H1 (cell line): ENCODE results near the gene PTMA. TPM values are rescaled to one million over a fixed set of nuclear protein-coding genes. Genes with fewer than 3 reads are reported as not detected.

Experiments
- CTCF ChIA-PET: fragments of 300-600 bp; sonication (Branson Sonifier 250); formaldehyde crosslinking; loops from one replicate; lab custom pipeline; 2021; ENCODE audit not compliant: partially characterized antibody; lab: Charles Lee
- POLR2A ChIA-PET: fragments of 300-600 bp; sonication (Branson Sonifier 250); formaldehyde crosslinking; loops from one replicate; lab custom pipeline; 2021; ENCODE audit warnings: inconsistent platforms; ENCODE audit not compliant: partially characterized antibody; lab: Charles Lee
- DNase-seq, 2 experiments: peaks; one replicate each; pipeline versions ENCODE4 v3.0.0 to v3.0.0-alpha.2; 2010 to 2022; ENCODE audit warnings: low spot score in 2 of 2, low read depth in 1 of 2, mixed read lengths in 1 of 2
- FAIRE-seq: peaks from 2 replicates; lab custom pipeline; 2011; peaks lifted over from hg19 to GRCh38; lab: Jason Lieb, UNC
- H2AFZ ChIP-seq: 2 replicates; pipeline ENCODE4 v1.8.1; 2012; ENCODE audit warnings: low read length, inconsistent platforms
- H2AK5ac ChIP-seq: 2 replicates; pipeline ENCODE4 v1.6.1; 2013; ENCODE audit warnings: low read depth, low read length
- H2BK120ac ChIP-seq: replicated peaks from 2 replicates; pipeline ENCODE3; 2013; ENCODE audit warnings: low read depth, low read length, inconsistent platforms
- H2BK12ac ChIP-seq: 2 replicates; pipeline ENCODE4 v1.6.1; 2013; ENCODE audit warnings: low read depth, low read length
- H2BK15ac ChIP-seq: 2 replicates; pipeline ENCODE4 v1.6.1; 2013; ENCODE audit warnings: low read length
- H2BK20ac ChIP-seq: 2 replicates; pipeline ENCODE4 v1.6.1; 2013; ENCODE audit warnings: low read length
- H2BK5ac ChIP-seq: 2 replicates; pipeline ENCODE4 v1.6.1; 2013; ENCODE audit warnings: low read depth, low read length
- H3K14ac ChIP-seq: 2 replicates; pipeline ENCODE4 v1.6.1; 2013; ENCODE audit warnings: inconsistent platforms; ENCODE audit not compliant: insufficient read length
- H3K18ac ChIP-seq: 2 replicates; pipeline ENCODE4 v1.6.1; 2013; ENCODE audit warnings: low read length; ENCODE audit errors: extremely low read depth
- H3K23ac ChIP-seq: 2 replicates; pipeline ENCODE4 v1.6.1; 2013; ENCODE audit warnings: inconsistent platforms; ENCODE audit not compliant: insufficient read length
- H3K23me2 ChIP-seq: 2 replicates; pipeline ENCODE4 v1.6.1; 2013; ENCODE audit warnings: low read depth, low read length
- H3K27ac ChIP-seq: 2 replicates; pipeline ENCODE4 v1.6.1; 2011; ENCODE audit warnings: low read depth, low read length, inconsistent platforms
- H3K27me3 ChIP-seq, 4 experiments: replicated peaks in 1 of 4; 1 replicate in 1 of 4; 2 replicates in 3 of 4; pipeline versions ENCODE4 v1.6.1 to v1.8.1; 2011 to 2013; ENCODE audit warnings: low read length in 3 of 4, mild to moderate bottlenecking in 3 of 4, inconsistent platforms in 2 of 4, mixed read lengths in 2 of 4, moderate library complexity in 1 of 4; ENCODE audit not compliant: control insufficient read depth in 3 of 4, insufficient read depth in 3 of 4; ENCODE audit errors: extremely low read depth in 1 of 4
- H3K36me3 ChIP-seq, 4 experiments: 2 replicates each; pipeline versions ENCODE4 v1.6.1 to v1.8.1; 2011 to 2013; ENCODE audit warnings: mild to moderate bottlenecking in 4 of 4, low read length in 3 of 4, moderate library complexity in 2 of 4, control low read depth in 1 of 4, inconsistent platforms in 1 of 4; ENCODE audit not compliant: insufficient read depth in 4 of 4, control insufficient read depth in 2 of 4
- H3K4ac ChIP-seq: replicated peaks from 2 replicates; pipeline ENCODE3; 2013; ENCODE audit warnings: low read length, low read depth, mixed read lengths, inconsistent platforms; ENCODE audit not compliant: insufficient read length
- H3K4me1 ChIP-seq, 4 experiments: replicated peaks in 1 of 4; 1 replicate in 1 of 4; 2 replicates in 3 of 4; pipeline versions ENCODE4 v1.6.1 to v1.8.1; 2011 to 2013; ENCODE audit warnings: low read length in 3 of 4, inconsistent platforms in 2 of 4, mixed read lengths in 1 of 4; ENCODE audit not compliant: insufficient read depth in 4 of 4, control insufficient read depth in 3 of 4
- H3K4me2 ChIP-seq, 2 experiments: 2 replicates each; pipeline versions ENCODE4 v1.6.1 to v1.8.1; 2011 to 2013; ENCODE audit warnings: low read depth in 2 of 2, low read length in 2 of 2, control low read depth in 1 of 2, inconsistent platforms in 1 of 2, mild to moderate bottlenecking in 1 of 2; ENCODE audit not compliant: insufficient read depth in 1 of 2
- H3K4me3 ChIP-seq, 4 experiments: fragments of 200-600, 300-600 bp in 1 of 4; sonication (generic), shearing (Covaris generic), sonication (Bioruptor Twin) in 1 of 4; 2 replicates each; pipeline versions ENCODE4 v1.5.1 to v1.8.1; 2011 to 2016; ENCODE audit warnings: low read length in 4 of 4, low read depth in 3 of 4, control low read depth in 2 of 4, inconsistent platforms in 2 of 4, mild to moderate bottlenecking in 2 of 4, mixed read lengths in 1 of 4, moderate library complexity in 1 of 4; ENCODE audit not compliant: insufficient read depth in 2 of 4; ENCODE audit errors: extremely low read depth in 1 of 4
- H3K56ac ChIP-seq: replicated peaks from 2 replicates; pipeline ENCODE3; 2013; ENCODE audit warnings: low read depth, mild to moderate bottlenecking, mixed read lengths, low read length, inconsistent platforms; ENCODE audit not compliant: insufficient read length
- H3K79me1 ChIP-seq: 2 replicates; pipeline ENCODE4 v1.6.1; 2013; ENCODE audit warnings: low read depth, low read length, control low read depth
- H3K79me2 ChIP-seq, 2 experiments: 2 replicates each; pipeline versions ENCODE4 v1.6.1 to v1.8.1; 2012 to 2013; ENCODE audit warnings: low read length in 2 of 2, mild to moderate bottlenecking in 2 of 2, inconsistent platforms in 1 of 2; ENCODE audit not compliant: insufficient read depth in 2 of 2, control insufficient read depth in 1 of 2
- H3K9ac ChIP-seq, 4 experiments: replicated peaks in 1 of 4; 1 replicate in 1 of 4; 2 replicates in 3 of 4; pipeline versions ENCODE4 v1.6.1 to v1.8.1; 2011 to 2013; ENCODE audit warnings: low read depth in 3 of 4, low read length in 3 of 4, control low read depth in 2 of 4, mild to moderate bottlenecking in 2 of 4, moderate library complexity in 2 of 4, inconsistent platforms in 1 of 4; ENCODE audit errors: extremely low read depth in 1 of 4
- H3K9me3 ChIP-seq, 2 experiments: 2 replicates each; pipeline versions ENCODE4 v1.6.1 to v1.8.1; 2012 to 2013; ENCODE audit warnings: mild to moderate bottlenecking in 2 of 2, moderate library complexity in 2 of 2, control low read depth in 1 of 2, inconsistent platforms in 1 of 2, low read depth in 1 of 2, low read length in 1 of 2, mixed read lengths in 1 of 2; ENCODE audit not compliant: insufficient read depth in 2 of 2
- H4K20me1 ChIP-seq, 2 experiments: replicated peaks in 1 of 2; 2 replicates each; pipeline versions ENCODE3 to v1.8.1; 2011 to 2013; ENCODE audit warnings: inconsistent platforms in 2 of 2, low read length in 2 of 2, mild to moderate bottlenecking in 1 of 2; ENCODE audit not compliant: insufficient read depth in 2 of 2, control insufficient read depth in 1 of 2
- H4K5ac ChIP-seq: 2 replicates; pipeline ENCODE4 v1.6.1; 2013; ENCODE audit warnings: low read length, low read depth, mixed read lengths, inconsistent platforms; ENCODE audit not compliant: insufficient read length
- H4K8ac ChIP-seq: 2 replicates; pipeline ENCODE4 v1.8.0; 2013; ENCODE audit warnings: mild to moderate bottlenecking, moderate library complexity, low read length, inconsistent platforms; ENCODE audit not compliant: insufficient read depth; ENCODE audit errors: extremely low read depth
- H4K91ac ChIP-seq: replicated peaks from 2 replicates; pipeline ENCODE3; 2013; ENCODE audit warnings: low read length, mixed read lengths, inconsistent platforms; ENCODE audit not compliant: insufficient read length
- BRCA1 ChIP-seq: IDR thresholded peaks from 2 replicates; pipeline ENCODE4 v1.6.1; 2012; ENCODE audit warnings: low read depth, low read length, improper control_type of control experiment
- CTCF ChIP-seq, 3 experiments: IDR thresholded peaks; 1 replicate in 2 of 3; 2 replicates in 1 of 3; pipeline versions ENCODE4 v1.5.1 to v1.6.1; 2011; ENCODE audit warnings: low read length in 3 of 3, mild to moderate bottlenecking in 3 of 3, inconsistent platforms in 2 of 3, low read depth in 1 of 3, moderate library complexity in 1 of 3; ENCODE audit not compliant: insufficient read depth in 1 of 3; ENCODE audit errors: control extremely low read depth in 1 of 3
- EP300 ChIP-seq, 2 experiments: IDR thresholded peaks; 1 replicate in 1 of 2; 2 replicates in 1 of 2; pipeline ENCODE4 v1.6.1; 2011 to 2012; ENCODE audit warnings: low read depth in 2 of 2, low read length in 2 of 2, mild to moderate bottlenecking in 2 of 2, borderline replicate concordance in 1 of 2, inconsistent platforms in 1 of 2, moderate library complexity in 1 of 2
- HDAC2 ChIP-seq, 2 experiments: fragments of 300-600 bp in 1 of 2; sonication (generic) in 1 of 2; IDR thresholded peaks; 2 replicates each; pipeline ENCODE4 v1.6.1; 2011 to 2012; ENCODE audit warnings: low read depth in 2 of 2, low read length in 2 of 2, mild to moderate bottlenecking in 2 of 2, moderate library complexity in 2 of 2, borderline replicate concordance in 1 of 2, inconsistent platforms in 1 of 2
- KDM4A ChIP-seq: IDR thresholded peaks from one replicate; pipeline ENCODE4 v1.7.1; 2012; ENCODE audit warnings: low read depth, mild to moderate bottlenecking, moderate library complexity, low read length, inconsistent platforms; ENCODE audit not compliant: severe bottlenecking
- POLR2A ChIP-seq, 2 experiments: IDR thresholded peaks; 1 replicate in 1 of 2; 2 replicates in 1 of 2; pipeline ENCODE4 v1.6.1; 2011; ENCODE audit warnings: low read depth in 2 of 2, low read length in 2 of 2, mild to moderate bottlenecking in 2 of 2; ENCODE audit errors: control extremely low read depth in 1 of 2
- SIRT6 ChIP-seq: IDR thresholded peaks from one replicate; pipeline ENCODE4 v1.7.1; 2012; ENCODE audit warnings: low read length, inconsistent platforms
- TCF12 ChIP-seq: IDR thresholded peaks from 2 replicates; pipeline ENCODE4 v1.6.1; 2011; ENCODE audit warnings: low read depth, mild to moderate bottlenecking, low read length
- WGBS, 2 experiments: shearing (Covaris generic) in 1 of 2; methylation state at CpG; one replicate each; pipeline versions ENCODE4 v1.1.6 to v1.1.7; 2013 to 2015; ENCODE audit warnings: low lambda C conversion rate in 2 of 2, mixed read lengths in 2 of 2, inconsistent platforms in 1 of 2, low coverage in 1 of 2, missing lambda C conversion rate in 1 of 2; ENCODE audit not compliant: insufficient replicate concordance in 2 of 2, insufficient coverage in 1 of 2, insufficient read length in 1 of 2; ENCODE audit errors: extremely low coverage in 1 of 2, missing lambda C conversion rate in 1 of 2; 5-methylcytosine and 5-hydroxymethylcytosine counted together
- polyA plus RNA-seq, 7 experiments: library from polyadenylated mRNA; depleted of rRNA in 3 of 7; stranded (reverse) in 5 of 7; unstranded in 2 of 7; fragments of >200 nt in 5 of 7; fragments of 200-250 nt in 2 of 7; gene quantifications; 1 replicate in 5 of 7; 2 replicates in 1 of 7; 4 replicates in 1 of 7; pipeline versions ENCODE4 v1.2.1 to v1.2.3, GENCODE V29; 2011 to 2013; ENCODE audit warnings: missing spikeins in 2 of 7, mixed read lengths in 2 of 7
- total RNA-seq: library from RNA; stranded (reverse); fragmentation: NEBNext Ultra II Directional; extraction: Animal tissue kit (Norgen Biotek cat#: 25700); gene quantifications from 2 replicates; pipeline ENCODE4 v1.2.1, GENCODE V29; 2021

PTMA gene
- total and polyA plus RNA-seq, 2 of the 8 experiments (the other 6 are each of a cell fraction or from before 2014, with no cell fraction given) = 683 to 2,680 TPM

GRCh38 chr2:231708773-231709635 lies 679 bp downstream of the PTMA start:
- Histone ChIP-seq H3K36me3 (peaks cover 14 to 43% (median 28%) of the 10 kb centered on the region in 4 experiments), H2AK5ac (no peak overlapping the region), H3K4me1 (peaks cover 0 to 21% (median 13%) of the 10 kb centered on the region in 4 experiments; a peak in 6 of 7 replicates), H2AFZ (no peak overlapping the region), H2BK12ac (no peak overlapping the region), H3K23me2 (peaks cover 11% of the 10 kb centered on the region), H3K79me1 (0 out of 2 replicates have a peak, but pooled peaks cover 2% of the 10 kb centered on the region), H3K23ac (no peak overlapping the region), H4K8ac (peak overlapping the region; percentile 99), H3K56ac (peak overlapping the region; percentile 78), H3K27me3 (no peaks in the 10 kb centered on the region), H3K4ac (no peak overlapping the region), H3K4me3 (peak overlapping the region; percentile 83 to 99 (median 90)), H2BK20ac (no peak overlapping the region), H4K5ac (peak overlapping the region; percentile 22), H3K9ac (peak overlapping the region; percentile 96 to 99 (median 98)), H3K4me2 (peak overlapping the region; percentile 4 to 87; a peak in 2 of 4 replicates), H2BK120ac (no peak overlapping the region), H2BK15ac (no peak overlapping the region), H3K27ac (peak overlapping the region; percentile 94), H4K91ac (peak overlapping the region; percentile 25), H3K18ac (peak overlapping the region; percentile 60), H3K79me2 (peaks cover 38 to 69% of the 10 kb centered on the region in 2 experiments), H3K14ac (no peak overlapping the region), H4K20me1 (peaks cover 19 to 21% of the 10 kb centered on the region in 2 experiments), H2BK5ac (peak overlapping the region; percentile 87), H3K9me3 (no peaks in the 10 kb centered on the region)
- POLR2A ChIA-PET = interaction anchor here (0.7 to 22.8 kb wide), 34 partner anchors 6 to 279 kb away, joined by 3 to 1080 read pairs (median 5); partner anchors contain the start of genes COPS7B and NCL
- CTCF ChIA-PET = interaction anchor here (0.6 to 5.2 kb wide), 6 partner anchors 10 to 96 kb away, joined by 3 to 66 read pairs (median 18); no protein-coding TSS in a partner anchor
- DNase-seq (peak in 1 of 2 experiments; percentile 50), FAIRE-seq (no peak)
- WGBS, 2 experiments = 1% methylated on average over 51 of the region's 118 CpGs; no CpG with 5 or more reads in 1 of the 2 experiments
- TF ChIP-seq POLR2A (IDR thresholded peaks at IDR 0.05; ENCODE audit: control extremely low read depth in 1 of 2, low read depth in 2 of 2, low read length in 2 of 2) = peak in 1 of 2 experiments; percentile 83; a peak in 2 of 3 replicates
- peak; percentile 1 for TF ChIP-seq KDM4A
- no peak for TF ChIP-seq BRCA1
- TF ChIP-seq SIRT6 = peak; percentile 29
- TF ChIP-seq EP300 (IDR thresholded peaks at IDR 0.05; ENCODE audit: borderline replicate concordance in 1 of 2, low read depth in 2 of 2, low read length in 2 of 2) = no peak; a peak in 1 of 3 replicates
- no peak for TF ChIP-seq CTCF (IDR thresholded peaks at IDR 0.05; ENCODE audit: control extremely low read depth in 1 of 3, insufficient read depth in 1 of 3, low read depth in 1 of 3, low read length in 3 of 3)
- no peak for TF ChIP-seq TCF12
- no peak for TF ChIP-seq HDAC2 (IDR thresholded peaks at IDR 0.05; ENCODE audit: borderline replicate concordance in 1 of 2, low read depth in 2 of 2, low read length in 2 of 2)
